OCI-LY1 (cell line): ENCODE results near the gene PHACTR4.

Source experiments
- CTCF ChIP-seq: fragments of 200-600 bp; sonication (generic), shearing (Covaris generic); IDR thresholded peaks from 2 replicates; pipeline ENCODE4 v1.5.1; 2017; ENCODE audit warnings: mild to moderate bottlenecking, antibody characterized with exemption, low read length, moderate library complexity, mixed read lengths
- EZH2 ChIP-seq: fragments of 200-600 bp; sonication (generic), shearing (Covaris generic); IDR thresholded peaks from 2 replicates; pipeline ENCODE4 v1.8.0; 2017; ENCODE audit warnings: borderline replicate concordance, mixed run types, mild to moderate bottlenecking, antibody characterized with exemption, low read length, moderate library complexity, mixed read lengths

- TF ChIP-seq CTCF, result no peak; the same call in none of the 2 replicates
- no peak for TF ChIP-seq EZH2
These were observed 66.8 kb downstream of the PHACTR4 start for GRCh38 chr1:28436211-28436769.
